Neural progenitor cell (in vitro differentiated cells): ENCODE measurements around the gene COL8A2.

Source experiments
- EZH2 ChIP-seq: fragments of 200-600 bp; sonication (generic); IDR thresholded peaks from 2 replicates; pipeline ENCODE4 v1.6.1; 2017; ENCODE audit warnings: antibody characterized with exemption, mild to moderate bottlenecking, moderate library complexity
- EZH2phosphoT487 ChIP-seq: fragments of 200-600 bp; sonication (generic); IDR thresholded peaks from 2 replicates; pipeline ENCODE4 v1.6.1; 2017; ENCODE audit warnings: antibody characterized with exemption
- TF ChIP-seq, protein P1 (sequence below): fragments of 200-600 bp; sonication (generic); IDR thresholded peaks from 2 replicates; pipeline ENCODE4 v1.5.1; 2017; ENCODE audit warnings: antibody characterized with exemption, mild to moderate bottlenecking

DNA sequence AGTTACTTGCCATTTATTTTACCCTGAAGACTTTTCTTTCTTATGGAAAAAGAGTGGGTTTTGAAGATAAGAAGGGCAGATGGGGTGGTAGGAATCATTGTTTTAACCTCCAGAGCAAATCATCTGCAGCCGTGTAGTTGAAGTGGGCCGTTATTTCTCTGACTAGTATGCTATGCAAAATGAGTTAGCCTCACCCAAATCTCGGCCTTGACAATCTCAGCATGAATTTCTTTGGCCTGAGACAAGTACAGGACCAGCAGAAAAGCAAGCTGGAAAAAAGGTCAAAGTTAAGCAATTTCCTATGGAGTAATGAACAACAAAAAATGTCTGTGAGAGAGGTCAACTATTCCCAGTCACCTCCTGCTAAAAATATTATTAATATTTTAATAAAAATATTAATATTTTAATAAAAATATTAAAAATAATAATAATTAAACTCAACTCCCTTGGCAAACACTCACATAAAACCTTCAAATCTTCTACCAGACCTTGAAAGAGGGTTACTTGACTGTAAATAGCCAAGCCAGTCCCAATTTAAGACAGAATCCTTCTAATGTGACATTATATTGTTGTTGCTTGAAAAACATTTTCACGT, 47.9 kb downstream of the COL8A2 start:
- TF ChIP-seq, protein P1, sequence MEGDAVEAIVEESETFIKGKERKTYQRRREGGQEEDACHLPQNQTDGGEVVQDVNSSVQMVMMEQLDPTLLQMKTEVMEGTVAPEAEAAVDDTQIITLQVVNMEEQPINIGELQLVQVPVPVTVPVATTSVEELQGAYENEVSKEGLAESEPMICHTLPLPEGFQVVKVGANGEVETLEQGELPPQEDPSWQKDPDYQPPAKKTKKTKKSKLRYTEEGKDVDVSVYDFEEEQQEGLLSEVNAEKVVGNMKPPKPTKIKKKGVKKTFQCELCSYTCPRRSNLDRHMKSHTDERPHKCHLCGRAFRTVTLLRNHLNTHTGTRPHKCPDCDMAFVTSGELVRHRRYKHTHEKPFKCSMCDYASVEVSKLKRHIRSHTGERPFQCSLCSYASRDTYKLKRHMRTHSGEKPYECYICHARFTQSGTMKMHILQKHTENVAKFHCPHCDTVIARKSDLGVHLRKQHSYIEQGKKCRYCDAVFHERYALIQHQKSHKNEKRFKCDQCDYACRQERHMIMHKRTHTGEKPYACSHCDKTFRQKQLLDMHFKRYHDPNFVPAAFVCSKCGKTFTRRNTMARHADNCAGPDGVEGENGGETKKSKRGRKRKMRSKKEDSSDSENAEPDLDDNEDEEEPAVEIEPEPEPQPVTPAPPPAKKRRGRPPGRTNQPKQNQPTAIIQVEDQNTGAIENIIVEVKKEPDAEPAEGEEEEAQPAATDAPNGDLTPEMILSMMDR, result no peak
- TF ChIP-seq EZH2 (no peak), EZH2phosphoT487 (no peak)
